Measurements from ENCODE around the gene DDR1.
"Not testable (repeated sequence)": the region's sequence is repeated elsewhere in the genome, so short reads cannot be mapped to it uniquely, and the experiment has no call there.

DDR1 gene

DNA sequence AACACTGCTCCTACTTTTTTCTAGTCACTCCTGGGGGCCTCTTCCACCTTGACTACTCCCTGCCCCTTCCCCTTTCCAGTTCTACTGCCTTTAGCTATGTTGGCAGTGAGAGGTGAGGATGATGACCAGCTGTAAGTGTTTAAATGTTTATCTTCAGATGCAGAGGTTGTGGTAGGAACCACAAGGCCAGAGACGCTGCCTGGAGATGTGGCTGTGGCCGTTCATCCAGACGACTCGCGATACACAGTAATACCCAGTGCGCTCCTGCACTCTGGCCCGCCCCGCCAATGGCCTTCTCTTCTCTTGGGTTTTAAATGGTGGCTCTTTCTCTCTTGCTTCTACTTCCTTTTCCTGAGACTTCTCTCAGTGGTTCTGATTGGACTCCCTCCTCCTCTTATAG lies 34.4 kb downstream of the DDR1 start:
- no peak for DNase-seq (ENCODE audit: low read depth)

DNA sequence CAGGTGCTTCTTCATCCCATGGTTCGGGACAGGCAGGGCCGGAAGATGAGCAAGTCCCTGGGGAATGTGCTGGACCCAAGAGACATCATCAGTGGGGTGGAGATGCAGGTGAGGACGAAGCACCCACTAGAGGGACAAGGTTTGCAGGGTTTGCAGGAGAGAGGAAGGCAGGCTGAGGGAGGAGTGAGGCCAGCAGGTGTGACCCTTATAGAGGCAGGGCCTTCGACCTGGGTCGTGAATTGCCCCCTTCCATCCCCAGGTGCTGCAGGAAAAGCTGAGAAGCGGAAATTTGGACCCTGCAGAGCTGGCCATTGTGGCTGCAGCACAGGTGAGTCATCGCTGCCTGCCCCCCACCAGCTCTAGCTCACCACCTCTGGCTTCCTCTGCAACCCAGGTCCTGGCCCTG lies 38.1 kb downstream of the DDR1 start:
- DNase-seq (ENCODE audit: low read depth): no peak

- not testable (repeated sequence) for DNase-seq (ENCODE audit: low read depth)
Observed at GRCh38 chr6:30924040-30924627, 39.8 kb downstream of the DDR1 start.

DNA sequence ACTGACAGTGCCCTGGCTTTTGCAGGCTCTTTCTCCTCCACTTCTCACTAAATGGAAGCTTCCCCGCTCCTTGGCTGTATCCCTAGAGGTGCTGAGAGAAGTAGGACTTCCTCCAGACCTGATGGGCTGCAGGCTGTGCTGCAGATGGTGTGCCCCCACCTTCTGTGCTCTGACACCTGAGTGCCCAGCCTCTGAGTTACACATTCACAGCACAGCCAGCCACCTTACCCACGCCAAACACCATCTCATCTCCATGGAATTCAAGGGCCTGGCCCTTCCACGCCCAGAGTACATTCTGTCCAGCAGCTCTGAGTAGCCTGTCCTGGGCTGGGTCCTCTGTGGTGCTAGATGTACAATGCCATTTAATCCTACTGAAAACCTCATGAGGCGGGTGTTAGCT lies 42.3 kb downstream of the DDR1 start:
- DNase-seq (ENCODE audit: low read depth): no peak

GRCh38 chr6:30927080-30927479 lies 42.8 kb downstream of the DDR1 start:
- DNase-seq (ENCODE audit: low read depth): not testable (repeated sequence)

- DNase-seq (ENCODE audit: low read depth): no peak
Observed at GRCh38 chr6:30928677-30929076, 44.4 kb downstream of the DDR1 start.

GRCh38 chr6:30930506-30930905 lies 46.2 kb downstream of the DDR1 start:
- no peak for DNase-seq (ENCODE audit: low read depth)

DNA sequence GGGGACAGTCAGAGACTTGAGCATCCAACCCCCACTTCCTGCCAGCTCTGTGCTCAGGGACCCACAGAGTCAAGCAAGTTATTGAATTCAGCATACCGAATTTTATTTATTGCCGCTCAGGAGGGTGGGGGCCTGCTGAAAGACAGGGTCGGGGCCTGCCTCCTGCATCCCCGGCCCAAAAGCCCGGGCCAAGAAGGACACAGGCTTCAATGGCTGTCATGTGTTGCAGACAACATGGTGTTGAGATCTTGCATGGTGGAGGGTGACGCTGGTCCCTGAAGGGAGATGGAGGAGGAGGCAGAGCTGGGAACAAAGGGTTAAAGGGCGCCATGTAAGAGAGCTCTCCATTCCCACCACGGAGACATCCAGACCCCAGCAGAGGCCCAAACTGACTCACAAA lies 47.0 kb downstream of the DDR1 start:
- no peak for DNase-seq (ENCODE audit: low read depth)

DNA sequence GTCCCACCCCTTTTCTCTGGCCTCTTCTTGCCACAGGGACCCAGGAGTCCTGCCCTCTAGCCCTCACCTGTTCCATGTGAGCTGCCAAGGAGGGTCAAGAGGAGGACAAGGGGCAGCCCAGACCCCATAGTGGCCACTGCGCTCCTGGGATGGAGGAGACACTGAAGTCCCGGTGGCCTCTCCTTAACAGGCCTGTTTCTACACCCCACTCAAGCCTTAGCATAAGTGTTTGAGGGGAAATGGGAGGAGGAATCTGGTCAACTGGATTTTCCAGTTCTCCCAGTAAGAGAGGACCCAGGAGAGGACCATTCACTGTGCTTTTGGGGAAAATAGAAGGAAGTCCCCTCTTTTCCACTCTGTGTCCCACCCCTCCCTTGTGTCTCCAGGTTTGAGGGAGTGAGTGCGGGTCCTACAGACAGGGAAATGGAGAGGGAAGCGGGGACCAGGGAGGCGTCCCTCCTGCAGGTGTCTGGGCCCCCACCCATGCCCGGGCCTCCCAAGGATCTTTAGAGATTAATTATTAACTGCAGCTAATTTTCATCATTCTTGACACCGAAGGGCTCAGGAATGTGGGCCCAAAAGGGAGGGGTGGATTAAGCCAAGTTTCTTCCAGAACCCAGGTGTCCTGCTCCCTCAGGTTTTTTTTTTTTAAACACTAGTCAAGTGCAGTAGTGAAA lies 47.8 kb downstream of the DDR1 start, which contains the start of gene SFTA2:
SFTA2 (minus strand) TSS at position 202 of the 677 bp plus-strand sequence; CDS start at position 128, 74 bp downstream.
- DNase-seq (ENCODE audit: low read depth): no peak

DNA sequence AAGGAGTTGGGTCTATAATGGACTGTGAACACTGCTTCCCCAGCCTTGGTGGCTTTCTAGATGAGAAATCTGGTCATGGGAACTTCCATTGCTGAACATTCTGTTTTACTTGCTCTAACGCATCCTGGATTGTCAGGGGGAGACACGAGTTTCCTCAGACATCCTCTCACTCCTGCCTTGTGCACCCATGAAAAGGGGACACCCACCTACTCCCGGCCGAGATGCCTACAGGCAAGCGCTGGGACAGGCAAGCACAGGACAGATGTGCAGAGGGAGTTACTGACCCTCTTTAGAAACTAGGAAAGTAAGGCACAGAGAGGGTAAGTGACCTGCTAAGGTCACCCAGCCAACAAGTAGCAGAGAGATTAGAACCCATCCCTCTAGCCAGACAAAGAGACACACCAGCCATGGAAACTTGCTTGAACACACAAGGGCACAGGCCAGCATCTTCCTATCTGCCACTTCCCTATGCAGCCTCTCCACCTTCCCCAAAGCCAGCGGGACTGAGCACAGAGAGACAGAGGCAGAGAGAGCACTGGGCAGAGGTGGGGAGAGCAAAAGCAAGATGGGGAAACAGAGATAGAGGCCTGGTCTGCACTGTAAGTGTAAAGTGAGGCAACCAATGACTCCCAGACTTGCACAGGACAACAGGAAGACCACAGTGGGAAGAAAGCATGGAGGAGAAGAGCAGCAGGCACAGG lies 48.5 kb downstream of the DDR1 start:
- no peak for DNase-seq (ENCODE audit: low read depth)

DNA sequence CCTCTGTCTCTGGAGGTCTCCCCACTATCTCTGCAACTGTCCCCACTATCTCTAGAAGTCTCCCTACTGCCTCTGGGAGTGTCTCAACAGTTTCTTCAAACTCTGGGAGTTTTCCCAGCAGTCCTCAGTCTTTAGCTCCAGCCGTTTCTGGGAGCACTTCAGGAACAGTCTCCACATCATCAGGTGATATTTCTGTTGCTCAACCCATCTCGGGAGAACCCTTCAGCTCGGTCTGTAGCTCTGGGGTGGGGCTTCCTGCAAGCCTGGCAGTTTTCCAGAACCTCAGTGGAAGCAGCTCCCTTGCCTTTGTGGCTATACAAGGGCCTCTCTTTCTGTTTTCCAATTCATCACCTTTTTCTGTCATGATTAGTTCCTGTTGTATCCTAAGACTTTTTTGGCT lies 50.7 kb downstream of the DDR1 start:
- no peak for DNase-seq (ENCODE audit: low read depth)

DNA sequence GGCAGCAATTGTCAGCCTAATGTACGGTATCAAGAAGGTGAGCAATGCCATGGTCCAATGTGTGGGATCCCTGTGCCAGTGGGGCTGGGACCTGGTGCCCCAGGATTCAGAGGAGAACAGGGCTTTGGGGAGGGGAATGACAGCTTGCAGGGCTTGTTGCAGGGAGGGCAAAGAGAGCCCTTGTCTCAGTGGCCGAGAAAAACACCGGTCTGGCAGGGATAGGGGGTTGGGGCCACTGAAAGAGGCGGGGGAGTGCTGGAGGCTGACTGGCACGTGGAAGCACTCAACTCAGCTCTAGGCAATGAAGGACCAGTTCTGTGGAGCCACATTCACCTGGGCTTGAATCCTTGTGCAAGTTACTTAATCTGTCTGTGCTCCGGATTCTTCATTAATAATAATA lies 52.9 kb downstream of the DDR1 start:
- no peak for DNase-seq (ENCODE audit: low read depth)

DNA sequence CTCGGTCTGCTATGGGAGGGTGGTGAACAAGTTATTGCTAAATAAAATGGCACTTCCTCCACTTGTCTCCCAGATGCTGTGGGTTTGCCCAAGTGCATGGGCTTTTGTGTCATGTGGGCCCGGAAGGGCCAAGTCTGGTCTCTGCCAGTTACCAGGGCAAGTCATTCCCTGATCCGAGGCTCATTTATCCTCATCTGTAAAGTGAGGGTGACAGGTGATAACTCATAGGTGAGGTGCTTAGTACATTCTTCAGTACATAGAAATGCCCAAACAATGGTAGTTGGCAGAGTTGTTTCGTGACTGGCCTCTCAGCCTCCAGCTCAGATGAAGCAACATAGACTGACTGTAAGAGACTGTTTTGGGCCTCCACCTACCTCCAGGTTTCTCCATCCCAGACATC lies 54.4 kb downstream of the DDR1 start:
- no peak for DNase-seq (ENCODE audit: low read depth)

DNA sequence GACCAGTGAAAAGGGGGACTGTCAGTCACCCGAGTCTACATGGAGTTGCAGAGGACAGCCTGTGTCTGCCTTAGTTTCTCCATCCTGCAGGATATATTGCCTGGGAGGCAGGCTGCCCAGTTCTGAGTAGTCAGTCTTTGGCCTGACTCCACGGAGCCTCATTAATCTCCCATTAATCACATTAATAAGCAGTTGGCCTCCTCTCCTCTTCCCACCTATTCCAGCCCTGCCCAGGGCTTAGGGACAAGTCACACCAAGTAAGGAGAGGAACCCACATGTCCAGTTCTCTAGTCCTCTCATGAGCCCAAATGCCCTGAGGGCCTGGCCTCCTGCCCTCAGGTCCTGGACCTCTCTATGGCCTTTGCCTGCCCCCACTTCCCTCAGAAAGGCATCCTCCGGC lies 55.2 kb downstream of the DDR1 start:
- DNase-seq (ENCODE audit: low read depth): no peak

DNA sequence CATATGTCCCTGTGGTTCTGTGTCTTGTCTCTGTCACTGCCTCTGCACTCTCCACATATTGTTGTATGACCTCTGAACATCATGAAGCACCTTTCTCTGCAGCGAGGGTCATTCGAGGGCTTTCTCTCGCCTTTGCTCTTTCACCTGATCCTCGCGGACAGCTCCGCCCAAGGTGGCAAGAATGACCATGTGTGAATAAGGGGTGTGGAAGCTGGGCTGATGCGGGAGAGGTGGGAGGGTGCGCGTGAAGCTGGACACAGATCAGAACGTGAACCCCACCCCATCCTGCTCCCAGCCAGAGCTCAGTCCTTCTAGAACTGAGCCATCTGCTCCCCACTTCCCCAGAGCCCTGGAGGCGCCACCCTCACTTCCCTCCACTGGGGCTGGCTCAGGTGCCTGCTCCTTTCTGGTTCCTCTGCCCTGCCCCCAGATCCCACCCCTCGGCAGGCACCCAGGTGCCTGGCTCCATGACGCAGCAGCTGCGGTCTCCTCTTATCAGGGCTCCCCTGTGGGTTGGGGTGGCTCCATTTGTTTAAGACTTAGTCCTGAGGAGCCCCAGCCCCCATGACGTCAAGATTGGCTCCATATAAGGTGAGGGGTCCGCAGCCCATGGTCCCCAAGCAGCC lies 56.2 kb downstream of the DDR1 start, which contains the start of gene MUCL3:
MUCL3 (plus strand) TSS at position 613 of the 626 bp plus-strand sequence. CDS start 27 bp downstream, outside the sequence.
- DNase-seq (ENCODE audit: low read depth): no peak

GRCh38 chr6:30942338-30943060 lies 58.2 kb downstream of the DDR1 start:
- no peak for DNase-seq (ENCODE audit: low read depth)

- no peak for DNase-seq (ENCODE audit: low read depth)
Observed at GRCh38 chr6:30944051-30944450, 59.7 kb downstream of the DDR1 start.

GRCh38 chr6:30945281-30945680 lies 61.0 kb downstream of the DDR1 start:
- no peak for DNase-seq (ENCODE audit: low read depth)

GRCh38 chr6:30947231-30947630 lies 62.9 kb downstream of the DDR1 start:
- DNase-seq (ENCODE audit: low read depth): no peak

- no peak for DNase-seq (ENCODE audit: low read depth)
Observed at GRCh38 chr6:30948811-30949210, 64.5 kb downstream of the DDR1 start.
